Measurements from ENCODE around the gene KAZN.

DNA sequence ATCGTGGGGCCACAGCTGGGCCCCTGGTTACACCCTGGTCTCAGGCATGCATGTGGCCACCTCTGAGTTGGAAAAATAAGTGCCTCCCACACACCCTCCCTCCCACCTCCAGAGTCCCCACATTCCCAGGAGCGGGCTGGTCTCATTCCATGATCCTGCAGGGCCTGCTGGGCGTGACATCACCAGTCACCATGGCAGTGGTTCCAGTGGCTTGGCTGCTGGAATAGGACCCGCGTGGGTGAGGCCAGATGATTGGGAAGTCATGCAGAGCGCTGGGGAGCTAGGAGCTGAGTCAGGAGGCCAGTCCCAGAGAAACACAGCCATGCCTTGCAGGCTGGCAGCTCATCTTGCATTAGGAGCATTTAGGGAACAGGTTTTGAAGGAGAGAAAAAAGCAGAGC lies 429.6 kb downstream of the KAZN start:
- TF ChIP-seq, protein P1, sequence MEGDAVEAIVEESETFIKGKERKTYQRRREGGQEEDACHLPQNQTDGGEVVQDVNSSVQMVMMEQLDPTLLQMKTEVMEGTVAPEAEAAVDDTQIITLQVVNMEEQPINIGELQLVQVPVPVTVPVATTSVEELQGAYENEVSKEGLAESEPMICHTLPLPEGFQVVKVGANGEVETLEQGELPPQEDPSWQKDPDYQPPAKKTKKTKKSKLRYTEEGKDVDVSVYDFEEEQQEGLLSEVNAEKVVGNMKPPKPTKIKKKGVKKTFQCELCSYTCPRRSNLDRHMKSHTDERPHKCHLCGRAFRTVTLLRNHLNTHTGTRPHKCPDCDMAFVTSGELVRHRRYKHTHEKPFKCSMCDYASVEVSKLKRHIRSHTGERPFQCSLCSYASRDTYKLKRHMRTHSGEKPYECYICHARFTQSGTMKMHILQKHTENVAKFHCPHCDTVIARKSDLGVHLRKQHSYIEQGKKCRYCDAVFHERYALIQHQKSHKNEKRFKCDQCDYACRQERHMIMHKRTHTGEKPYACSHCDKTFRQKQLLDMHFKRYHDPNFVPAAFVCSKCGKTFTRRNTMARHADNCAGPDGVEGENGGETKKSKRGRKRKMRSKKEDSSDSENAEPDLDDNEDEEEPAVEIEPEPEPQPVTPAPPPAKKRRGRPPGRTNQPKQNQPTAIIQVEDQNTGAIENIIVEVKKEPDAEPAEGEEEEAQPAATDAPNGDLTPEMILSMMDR (IDR thresholded peaks at IDR 0.05; ENCODE audit: low read length), result no peak
- TF ChIP-seq EZH2 (IDR thresholded peaks at IDR 0.05; ENCODE audit: borderline replicate concordance, low read length), result no peak
